Prostate gland (tissue), 2 donors: ENCODE measurements around the gene HECW1.

Experiments
- POLR2A ChIP-seq: fragments of 450-650 bp; IDR thresholded peaks from one replicate; pipeline ENCODE4 v1.6.1; 2016; ENCODE audit warnings: antibody characterized with exemption, mild to moderate bottlenecking
- POLR2AphosphoS5 ChIP-seq: sonication (generic); formaldehyde crosslinking; IDR thresholded peaks from one replicate; pipeline ENCODE4 v1.6.1; 2017; ENCODE audit warnings: antibody characterized with exemption
- TF ChIP-seq, protein P1 (sequence below), 4 experiments: fragments of 200-600 bp in 2 of 4; fragments of 450-650 bp in 2 of 4; sonication (generic) in 2 of 4; IDR thresholded peaks; 1 replicate in 3 of 4; 2 replicates in 1 of 4; pipeline ENCODE4 v1.5.1; 2016 to 2019; ENCODE audit warnings: antibody characterized with exemption in 4 of 4, mild to moderate bottlenecking in 2 of 4, moderate library complexity in 2 of 4

DNA sequence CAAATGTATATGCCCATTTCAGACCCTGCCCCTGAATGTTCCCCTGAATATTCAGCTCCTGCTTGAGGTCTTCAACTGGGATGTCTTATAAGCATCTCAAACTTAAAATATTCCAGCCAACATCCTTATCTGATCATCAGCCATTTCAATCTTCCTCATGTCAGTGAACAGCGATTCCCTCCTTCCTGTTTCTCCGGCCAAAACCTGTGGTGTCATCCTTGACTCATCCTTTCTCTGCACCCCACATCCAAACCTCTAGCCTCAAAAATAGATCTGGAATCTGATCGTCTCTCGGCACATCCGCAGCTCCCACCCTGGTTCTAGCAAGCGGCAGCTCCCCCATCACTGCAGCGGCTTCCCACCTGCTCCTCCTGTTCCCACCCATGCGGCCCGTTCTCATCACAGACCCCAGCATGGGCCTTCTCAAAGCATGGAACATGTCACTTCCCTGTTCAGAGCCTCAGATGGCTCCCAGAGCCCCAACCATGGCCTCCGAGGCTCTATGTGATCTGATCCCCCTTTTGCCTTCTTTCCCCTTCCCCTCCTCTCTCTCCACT is 165.7 kb downstream of the HECW1 start:
- TF ChIP-seq, protein P1, sequence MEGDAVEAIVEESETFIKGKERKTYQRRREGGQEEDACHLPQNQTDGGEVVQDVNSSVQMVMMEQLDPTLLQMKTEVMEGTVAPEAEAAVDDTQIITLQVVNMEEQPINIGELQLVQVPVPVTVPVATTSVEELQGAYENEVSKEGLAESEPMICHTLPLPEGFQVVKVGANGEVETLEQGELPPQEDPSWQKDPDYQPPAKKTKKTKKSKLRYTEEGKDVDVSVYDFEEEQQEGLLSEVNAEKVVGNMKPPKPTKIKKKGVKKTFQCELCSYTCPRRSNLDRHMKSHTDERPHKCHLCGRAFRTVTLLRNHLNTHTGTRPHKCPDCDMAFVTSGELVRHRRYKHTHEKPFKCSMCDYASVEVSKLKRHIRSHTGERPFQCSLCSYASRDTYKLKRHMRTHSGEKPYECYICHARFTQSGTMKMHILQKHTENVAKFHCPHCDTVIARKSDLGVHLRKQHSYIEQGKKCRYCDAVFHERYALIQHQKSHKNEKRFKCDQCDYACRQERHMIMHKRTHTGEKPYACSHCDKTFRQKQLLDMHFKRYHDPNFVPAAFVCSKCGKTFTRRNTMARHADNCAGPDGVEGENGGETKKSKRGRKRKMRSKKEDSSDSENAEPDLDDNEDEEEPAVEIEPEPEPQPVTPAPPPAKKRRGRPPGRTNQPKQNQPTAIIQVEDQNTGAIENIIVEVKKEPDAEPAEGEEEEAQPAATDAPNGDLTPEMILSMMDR (IDR thresholded peaks at IDR 0.05): no peak
- TF ChIP-seq POLR2A (no peak), POLR2AphosphoS5 (no peak)
